ENCODE data around the gene CD83.

Gene CD83

DNA sequence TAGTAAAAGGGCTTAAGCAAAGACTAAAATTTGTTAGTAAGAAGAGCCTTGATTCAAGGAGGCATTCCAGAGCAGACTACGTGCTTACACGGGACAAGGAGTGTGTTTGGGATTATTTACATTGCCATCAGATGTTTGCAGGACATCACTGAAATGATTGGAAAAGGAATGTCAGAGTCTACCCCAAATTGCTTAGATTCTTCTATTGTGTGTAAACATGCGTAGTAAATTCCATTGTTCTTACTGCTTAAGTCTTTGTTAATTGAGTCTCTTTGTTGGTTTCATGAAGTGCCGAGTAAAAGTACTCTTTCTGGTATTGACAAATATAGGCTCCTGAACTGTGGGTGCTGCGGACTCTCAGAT, 60.5 kb downstream of the CD83 start:
- Histone ChIP-seq H3K4me3 (ENCODE audit: low read length) (no peak overlapping the region), H2AFZ (ENCODE audit: low read depth, low read length) (no peak overlapping the region), H3K36me3 (ENCODE audit: insufficient read depth, low read length) (no peaks in the 10 kb centered on the region), H3K27me3 (ENCODE audit: insufficient read depth, low read length) (no peaks in the 10 kb centered on the region), H3K9me3 (ENCODE audit: low read length) (no peaks in the 10 kb centered on the region), H3K4me1 (ENCODE audit: insufficient read depth, low read length) (no peaks in the 10 kb centered on the region)

DNA sequence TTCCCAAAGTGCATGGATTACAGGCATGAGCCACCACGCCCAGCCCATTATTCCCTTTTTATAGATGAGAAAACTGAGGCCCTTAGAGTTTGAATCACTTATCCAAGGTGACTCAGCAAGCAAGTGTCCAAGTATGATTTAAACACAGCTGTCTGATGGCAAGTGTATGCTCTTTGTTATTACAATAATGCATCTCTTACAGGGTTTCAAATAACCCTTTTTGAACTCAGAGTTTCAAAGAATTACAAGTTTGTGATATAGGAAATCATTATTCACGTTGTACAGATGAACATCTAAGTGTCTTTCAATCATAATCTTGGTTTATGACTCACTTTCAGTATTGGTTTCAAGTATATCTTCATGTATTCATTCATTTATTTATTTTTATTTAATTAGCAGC, 63.0 kb downstream of the CD83 start:
- no peaks in the 10 kb centered on the region for H3K36me3 ChIP-seq (ENCODE audit: insufficient read depth, low read length)
- no peaks in the 10 kb centered on the region for H3K27me3 ChIP-seq (ENCODE audit: insufficient read depth, low read length)
- H2AFZ ChIP-seq (ENCODE audit: low read depth, low read length) = no peak overlapping the region
- H3K4me3 ChIP-seq (ENCODE audit: low read length) = no peak overlapping the region
- H3K9me3 ChIP-seq (ENCODE audit: low read length) = no peaks in the 10 kb centered on the region
- no peaks in the 10 kb centered on the region for H3K4me1 ChIP-seq (ENCODE audit: insufficient read depth, low read length)

DNA sequence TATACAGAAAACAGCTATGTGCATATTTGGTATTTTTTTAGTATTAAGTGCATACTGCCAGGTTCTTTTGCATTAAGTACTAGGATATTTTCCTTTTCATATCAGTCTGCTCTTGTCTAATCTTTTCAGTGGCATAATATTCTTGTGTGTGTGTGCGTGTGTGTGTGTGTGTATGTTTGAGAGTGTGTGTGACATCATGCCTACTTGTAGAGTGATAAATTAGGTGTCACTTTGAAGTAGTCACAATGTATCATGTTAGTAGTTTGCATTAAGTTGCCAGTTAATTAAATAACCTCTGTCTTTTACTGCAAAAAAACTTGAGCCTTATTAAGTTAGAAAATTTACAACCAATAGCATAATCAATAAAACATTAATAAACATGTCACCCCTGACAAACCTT, 65.3 kb downstream of the CD83 start:
- no peaks in the 10 kb centered on the region for H3K27me3 ChIP-seq (ENCODE audit: insufficient read depth, low read length)
- no peak overlapping the region for H3K4me3 ChIP-seq (ENCODE audit: low read length)
- H3K36me3 ChIP-seq (ENCODE audit: insufficient read depth, low read length) = no peaks in the 10 kb centered on the region

More for the DNA sequence above, 65.3 kb downstream of the CD83 start:
- Histone ChIP-seq H3K9me3 (ENCODE audit: low read length) (no peaks in the 10 kb centered on the region), H2AFZ (ENCODE audit: low read depth, low read length) (no peak overlapping the region), H3K4me1 (ENCODE audit: insufficient read depth, low read length) (no peaks in the 10 kb centered on the region)

Measured in neuron (in vitro differentiated cells).